22Rv1 (cell line): ENCODE data around the gene SPINDOC.

Experiments
- ZFX ChIP-seq: fragments of 450-650 bp; IDR thresholded peaks from 2 replicates; pipeline ENCODE4 v1.6.1; 2017; ENCODE audit warnings: antibody characterized with exemption, borderline replicate concordance
- TF ChIP-seq, protein P1 (sequence below): fragments of 450-650 bp; IDR thresholded peaks from 2 replicates; pipeline ENCODE4 v1.5.1; 2017; ENCODE audit warnings: mild to moderate bottlenecking

DNA sequence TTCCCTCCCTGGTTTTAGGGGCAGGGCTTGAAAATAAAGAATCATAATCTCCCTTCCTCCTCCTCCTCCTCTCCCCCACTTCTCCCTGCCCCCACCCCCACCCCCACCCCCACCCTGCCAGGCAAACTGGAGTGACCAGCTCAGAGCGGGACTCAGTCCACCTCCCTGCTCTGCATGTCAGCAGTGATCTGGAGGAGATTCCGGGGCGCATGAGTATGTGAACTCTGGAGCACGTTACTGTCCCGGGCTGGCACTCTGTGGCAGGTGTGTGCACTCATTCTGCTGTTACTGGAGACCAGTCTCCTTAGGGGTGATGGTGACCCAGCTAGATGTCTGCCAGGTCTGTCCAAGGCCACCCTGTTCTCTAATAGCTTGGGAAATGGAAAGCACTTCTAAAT, 59.5 kb downstream of the SPINDOC start:
- TF ChIP-seq, protein P1, sequence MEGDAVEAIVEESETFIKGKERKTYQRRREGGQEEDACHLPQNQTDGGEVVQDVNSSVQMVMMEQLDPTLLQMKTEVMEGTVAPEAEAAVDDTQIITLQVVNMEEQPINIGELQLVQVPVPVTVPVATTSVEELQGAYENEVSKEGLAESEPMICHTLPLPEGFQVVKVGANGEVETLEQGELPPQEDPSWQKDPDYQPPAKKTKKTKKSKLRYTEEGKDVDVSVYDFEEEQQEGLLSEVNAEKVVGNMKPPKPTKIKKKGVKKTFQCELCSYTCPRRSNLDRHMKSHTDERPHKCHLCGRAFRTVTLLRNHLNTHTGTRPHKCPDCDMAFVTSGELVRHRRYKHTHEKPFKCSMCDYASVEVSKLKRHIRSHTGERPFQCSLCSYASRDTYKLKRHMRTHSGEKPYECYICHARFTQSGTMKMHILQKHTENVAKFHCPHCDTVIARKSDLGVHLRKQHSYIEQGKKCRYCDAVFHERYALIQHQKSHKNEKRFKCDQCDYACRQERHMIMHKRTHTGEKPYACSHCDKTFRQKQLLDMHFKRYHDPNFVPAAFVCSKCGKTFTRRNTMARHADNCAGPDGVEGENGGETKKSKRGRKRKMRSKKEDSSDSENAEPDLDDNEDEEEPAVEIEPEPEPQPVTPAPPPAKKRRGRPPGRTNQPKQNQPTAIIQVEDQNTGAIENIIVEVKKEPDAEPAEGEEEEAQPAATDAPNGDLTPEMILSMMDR, result no peak
- TF ChIP-seq ZFX, result no peak
